GM12878 (cell line): Measurements from ENCODE around the gene HHAT. TPM values are rescaled to one million over a fixed set of nuclear protein-coding genes. Genes with fewer than 3 reads are reported as not detected.

Source experiments
- ATF7 ChIP-seq: fragments of 450-650 bp; IDR thresholded peaks from 2 replicates; pipeline ENCODE4 v1.6.1; 2016; ENCODE audit warnings: low read depth, mild to moderate bottlenecking
- CBX5 ChIP-seq: sonication (generic); IDR thresholded peaks from 2 replicates; pipeline ENCODE4 v1.6.1; 2016; ENCODE audit warnings: low read depth, moderate library complexity, mild to moderate bottlenecking, inconsistent platforms
- DPF2 ChIP-seq: fragments of 450-650 bp; IDR thresholded peaks from 2 replicates; pipeline ENCODE4 v1.6.1; 2017; ENCODE audit warnings: mild to moderate bottlenecking
- NFIC ChIP-seq: IDR thresholded peaks from 2 replicates; pipeline ENCODE4 v1.6.1; 2012; ENCODE audit warnings: low read depth, mild to moderate bottlenecking, inconsistent platforms, low read length, moderate library complexity
- NFYA ChIP-seq: IDR thresholded peaks from 2 replicates; pipeline ENCODE4 v1.6.1; 2011; ENCODE audit warnings: low read depth, mild to moderate bottlenecking, low read length, improper control_type of control experiment, borderline replicate concordance
- NFYB ChIP-seq: IDR thresholded peaks from 2 replicates; pipeline ENCODE4 v1.6.1; 2011; ENCODE audit warnings: low read depth, mild to moderate bottlenecking, low read length, improper control_type of control experiment, moderate library complexity; ENCODE audit not compliant: insufficient read depth
- SIX5 ChIP-seq: IDR thresholded peaks from 2 replicates; pipeline ENCODE4 v1.6.1; 2011; ENCODE audit warnings: mild to moderate bottlenecking, low read depth, low read length, moderate library complexity; ENCODE audit not compliant: severe bottlenecking
- TARDBP ChIP-seq: IDR thresholded peaks from 2 replicates; pipeline ENCODE4 v1.6.1; 2016; ENCODE audit warnings: borderline replicate concordance
- TCF7 ChIP-seq: IDR thresholded peaks from 2 replicates; pipeline ENCODE4 v1.6.1; 2014; ENCODE audit warnings: antibody characterized with exemption, borderline replicate concordance
- YBX1 ChIP-seq: fragments of 450-650 bp; IDR thresholded peaks from 2 replicates; pipeline ENCODE4 v1.6.1; 2016; ENCODE audit warnings: antibody characterized with exemption
- ZNF24 ChIP-seq: fragments of 450-650 bp; IDR thresholded peaks from 2 replicates; pipeline ENCODE4 v1.6.1; 2017; ENCODE audit warnings: antibody characterized with exemption, mild to moderate bottlenecking
- ZNF622 ChIP-seq: fragments of 450-650 bp; IDR thresholded peaks from 2 replicates; pipeline ENCODE4 v1.6.1; 2017; ENCODE audit warnings: mild to moderate bottlenecking, inconsistent platforms
- polyA plus RNA-seq, 11 experiments: library from polyadenylated mRNA; depleted of rRNA in 4 of 11; unstranded in 6 of 11; stranded (reverse) in 5 of 11; fragments of >200 nt; fragmentation: Nextera tagmentation in 4 of 11; fragmentation: Illumina TruSeq in 1 of 11; extraction: Ambion mirVana in 4 of 11; extraction: Trizol in 1 of 11; gene quantifications; 1 replicate in 1 of 11; 2 replicates in 10 of 11; pipeline versions ENCODE4 v1.2.1 to v1.2.3, GENCODE V29; 2011 to 2016; ENCODE audit warnings: inconsistent platforms in 2 of 11, missing spikeins in 2 of 11, low read depth in 1 of 11
- total RNA-seq, 4 experiments: library from RNA; depleted of rRNA in 3 of 4; stranded (reverse); fragments of >200 nt in 3 of 4; fragmentation: Illumina TruSeq in 1 of 4; extraction: Trizol in 1 of 4; gene quantifications; 2 replicates each; pipeline versions ENCODE4 v1.2.1 to v1.2.3, GENCODE V29; 2013 to 2021
- TF ChIP-seq, protein P1 (sequence below): fragments of 450-650 bp; conservative IDR thresholded peaks from 2 replicates; pipeline ENCODE4 v1.6.1; 2017; ENCODE audit warnings: mild to moderate bottlenecking, moderate library complexity
- TF ChIP-seq, protein P2 (sequence below): fragments of 450-650 bp; IDR thresholded peaks from 2 replicates; pipeline ENCODE4 v1.6.1; 2017; ENCODE audit warnings: mild to moderate bottlenecking, moderate library complexity
- TF ChIP-seq, protein P3 (sequence below), 3 experiments: IDR thresholded peaks in 2 of 3; conservative IDR thresholded peaks in 1 of 3; 2 replicates each; pipeline ENCODE4 v1.5.1; 2011; ENCODE audit warnings: low read depth in 3 of 3, low read length in 3 of 3, mild to moderate bottlenecking in 3 of 3, control low read depth in 2 of 3, moderate library complexity in 2 of 3, inconsistent platforms in 1 of 3, mixed read lengths in 1 of 3; ENCODE audit not compliant: control insufficient read depth in 2 of 3, insufficient read depth in 1 of 3; ENCODE audit errors: extremely low read depth in 1 of 3

The HHAT gene
- total and polyA plus RNA-seq, 10 of the 15 experiments (the other 5 are each of a cell fraction or from before 2014, with no cell fraction given) = 1.2 to 37.6 (median 2.6) TPM

DNA sequence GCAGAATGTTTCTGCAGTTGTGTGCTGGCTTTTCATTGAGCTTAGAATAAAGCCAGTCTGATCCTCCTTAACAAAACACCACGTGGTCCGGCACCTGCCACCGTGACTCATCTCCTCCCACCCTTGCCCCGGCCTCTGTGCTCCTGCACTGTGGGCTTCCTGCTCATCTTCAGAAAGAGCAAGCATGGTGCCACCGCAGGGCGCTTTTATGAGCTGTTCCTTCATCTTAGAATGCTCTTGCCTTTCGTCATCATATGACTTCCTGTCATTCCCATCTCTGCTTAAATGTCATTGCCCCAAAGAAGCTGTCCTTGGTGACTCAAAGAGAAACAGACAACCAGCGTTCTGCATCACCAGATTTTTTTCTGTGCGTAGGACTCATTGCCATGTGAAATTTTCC, 117.8 kb downstream of the HHAT start (continued):
- no peak for TF ChIP-seq ZNF24
- TF ChIP-seq, protein P1, sequence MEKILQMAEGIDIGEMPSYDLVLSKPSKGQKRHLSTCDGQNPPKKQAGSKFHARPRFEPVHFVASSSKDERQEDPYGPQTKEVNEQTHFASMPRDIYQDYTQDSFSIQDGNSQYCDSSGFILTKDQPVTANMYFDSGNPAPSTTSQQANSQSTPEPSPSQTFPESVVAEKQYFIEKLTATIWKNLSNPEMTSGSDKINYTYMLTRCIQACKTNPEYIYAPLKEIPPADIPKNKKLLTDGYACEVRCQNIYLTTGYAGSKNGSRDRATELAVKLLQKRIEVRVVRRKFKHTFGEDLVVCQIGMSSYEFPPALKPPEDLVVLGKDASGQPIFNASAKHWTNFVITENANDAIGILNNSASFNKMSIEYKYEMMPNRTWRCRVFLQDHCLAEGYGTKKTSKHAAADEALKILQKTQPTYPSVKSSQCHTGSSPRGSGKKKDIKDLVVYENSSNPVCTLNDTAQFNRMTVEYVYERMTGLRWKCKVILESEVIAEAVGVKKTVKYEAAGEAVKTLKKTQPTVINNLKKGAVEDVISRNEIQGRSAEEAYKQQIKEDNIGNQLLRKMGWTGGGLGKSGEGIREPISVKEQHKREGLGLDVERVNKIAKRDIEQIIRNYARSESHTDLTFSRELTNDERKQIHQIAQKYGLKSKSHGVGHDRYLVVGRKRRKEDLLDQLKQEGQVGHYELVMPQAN = no peak
- no peak for TF ChIP-seq TCF7
- TF ChIP-seq ATF7 = peak; percentile 57; the same call in 1 of the 2 replicates
- no peak for TF ChIP-seq NFIC
- no peak for TF ChIP-seq CBX5
- TF ChIP-seq DPF2 = 0 out of 2 replicates have a peak, but pooled peaks have one; percentile 39
- no peak for TF ChIP-seq SIX5
- TF ChIP-seq NFYA = no peak
- no peak for TF ChIP-seq NFYB
- no peak for TF ChIP-seq YBX1
- TF ChIP-seq ZNF622 = no peak
- TF ChIP-seq TARDBP = no peak
- TF ChIP-seq, protein P2, sequence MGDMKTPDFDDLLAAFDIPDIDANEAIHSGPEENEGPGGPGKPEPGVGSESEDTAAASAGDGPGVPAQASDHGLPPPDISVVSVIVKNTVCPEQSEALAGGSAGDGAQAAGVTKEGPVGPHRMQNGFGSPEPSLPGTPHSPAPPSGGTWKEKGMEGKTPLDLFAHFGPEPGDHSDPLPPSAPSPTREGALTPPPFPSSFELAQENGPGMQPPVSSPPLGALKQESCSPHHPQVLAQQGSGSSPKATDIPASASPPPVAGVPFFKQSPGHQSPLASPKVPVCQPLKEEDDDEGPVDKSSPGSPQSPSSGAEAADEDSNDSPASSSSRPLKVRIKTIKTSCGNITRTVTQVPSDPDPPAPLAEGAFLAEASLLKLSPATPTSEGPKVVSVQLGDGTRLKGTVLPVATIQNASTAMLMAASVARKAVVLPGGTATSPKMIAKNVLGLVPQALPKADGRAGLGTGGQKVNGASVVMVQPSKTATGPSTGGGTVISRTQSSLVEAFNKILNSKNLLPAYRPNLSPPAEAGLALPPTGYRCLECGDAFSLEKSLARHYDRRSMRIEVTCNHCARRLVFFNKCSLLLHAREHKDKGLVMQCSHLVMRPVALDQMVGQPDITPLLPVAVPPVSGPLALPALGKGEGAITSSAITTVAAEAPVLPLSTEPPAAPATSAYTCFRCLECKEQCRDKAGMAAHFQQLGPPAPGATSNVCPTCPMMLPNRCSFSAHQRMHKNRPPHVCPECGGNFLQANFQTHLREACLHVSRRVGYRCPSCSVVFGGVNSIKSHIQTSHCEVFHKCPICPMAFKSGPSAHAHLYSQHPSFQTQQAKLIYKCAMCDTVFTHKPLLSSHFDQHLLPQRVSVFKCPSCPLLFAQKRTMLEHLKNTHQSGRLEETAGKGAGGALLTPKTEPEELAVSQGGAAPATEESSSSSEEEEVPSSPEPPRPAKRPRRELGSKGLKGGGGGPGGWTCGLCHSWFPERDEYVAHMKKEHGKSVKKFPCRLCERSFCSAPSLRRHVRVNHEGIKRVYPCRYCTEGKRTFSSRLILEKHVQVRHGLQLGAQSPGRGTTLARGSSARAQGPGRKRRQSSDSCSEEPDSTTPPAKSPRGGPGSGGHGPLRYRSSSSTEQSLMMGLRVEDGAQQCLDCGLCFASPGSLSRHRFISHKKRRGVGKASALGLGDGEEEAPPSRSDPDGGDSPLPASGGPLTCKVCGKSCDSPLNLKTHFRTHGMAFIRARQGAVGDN = no peak; the same call in 1 of the 2 replicates
- TF ChIP-seq, protein P3, sequence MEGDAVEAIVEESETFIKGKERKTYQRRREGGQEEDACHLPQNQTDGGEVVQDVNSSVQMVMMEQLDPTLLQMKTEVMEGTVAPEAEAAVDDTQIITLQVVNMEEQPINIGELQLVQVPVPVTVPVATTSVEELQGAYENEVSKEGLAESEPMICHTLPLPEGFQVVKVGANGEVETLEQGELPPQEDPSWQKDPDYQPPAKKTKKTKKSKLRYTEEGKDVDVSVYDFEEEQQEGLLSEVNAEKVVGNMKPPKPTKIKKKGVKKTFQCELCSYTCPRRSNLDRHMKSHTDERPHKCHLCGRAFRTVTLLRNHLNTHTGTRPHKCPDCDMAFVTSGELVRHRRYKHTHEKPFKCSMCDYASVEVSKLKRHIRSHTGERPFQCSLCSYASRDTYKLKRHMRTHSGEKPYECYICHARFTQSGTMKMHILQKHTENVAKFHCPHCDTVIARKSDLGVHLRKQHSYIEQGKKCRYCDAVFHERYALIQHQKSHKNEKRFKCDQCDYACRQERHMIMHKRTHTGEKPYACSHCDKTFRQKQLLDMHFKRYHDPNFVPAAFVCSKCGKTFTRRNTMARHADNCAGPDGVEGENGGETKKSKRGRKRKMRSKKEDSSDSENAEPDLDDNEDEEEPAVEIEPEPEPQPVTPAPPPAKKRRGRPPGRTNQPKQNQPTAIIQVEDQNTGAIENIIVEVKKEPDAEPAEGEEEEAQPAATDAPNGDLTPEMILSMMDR (IDR thresholded peaks at IDR 0.05 in 2 of 3, conservative IDR thresholded peaks at IDR 0.05 in 1 of 3; ENCODE audit: control insufficient read depth in 2 of 3, extremely low read depth in 1 of 3, insufficient read depth in 1 of 3, low read depth in 3 of 3, low read length in 3 of 3) = no peak
